ENCODE data around the gene TPST1.

The TPST1 gene

GRCh38 chr7:66181845-66182244 is 23.3 kb upstream of the TPST1 start:
- H3K27ac ChIP-seq: no peak overlapping the region
- no peaks in the 10 kb centered on the region for H3K27me3 ChIP-seq (ENCODE audit: control insufficient read depth, insufficient read depth, low read length)
- no peaks in the 10 kb centered on the region for H3K4me1 ChIP-seq
- no peak overlapping the region for H3K4me3 ChIP-seq (ENCODE audit: low read depth, low read length)
- H3K4me2 ChIP-seq (ENCODE audit: low read length): no peak overlapping the region
- H2AFZ ChIP-seq: no peak overlapping the region
- no peaks in the 10 kb centered on the region for H3K79me2 ChIP-seq
- H3K9ac ChIP-seq: no peak overlapping the region
- H3K36me3 ChIP-seq (ENCODE audit: control insufficient read depth, insufficient read depth, low read length): no peaks in the 10 kb centered on the region
- H3K9me3 ChIP-seq (ENCODE audit: control insufficient read depth, low read length): no peaks in the 10 kb centered on the region
- no peak for TF ChIP-seq CTCF (IDR thresholded peaks at IDR 0.05)

- Histone ChIP-seq H3K9ac (no peak overlapping the region), H2AFZ (no peak overlapping the region), H3K79me2 (no peaks in the 10 kb centered on the region), H3K4me1 (no peaks in the 10 kb centered on the region), H3K4me2 (ENCODE audit: low read length) (no peak overlapping the region), H3K27me3 (ENCODE audit: control insufficient read depth, insufficient read depth, low read length) (no peaks in the 10 kb centered on the region), H3K9me3 (ENCODE audit: control insufficient read depth, low read length) (no peaks in the 10 kb centered on the region), H3K36me3 (ENCODE audit: control insufficient read depth, insufficient read depth, low read length) (no peaks in the 10 kb centered on the region), H3K4me3 (ENCODE audit: low read depth, low read length) (no peak overlapping the region), H3K27ac (no peak overlapping the region)
- TF ChIP-seq CTCF (IDR thresholded peaks at IDR 0.05): no peak
Observed at GRCh38 chr7:66182920-66183319, 22.2 kb upstream of the TPST1 start.

- Histone ChIP-seq H3K9ac (no peak overlapping the region), H3K36me3 (ENCODE audit: control insufficient read depth, insufficient read depth, low read length) (no peaks in the 10 kb centered on the region), H3K9me3 (ENCODE audit: control insufficient read depth, low read length) (no peaks in the 10 kb centered on the region), H3K27ac (no peak overlapping the region), H3K4me3 (ENCODE audit: low read depth, low read length) (no peak overlapping the region), H2AFZ (no peak overlapping the region), H3K27me3 (ENCODE audit: control insufficient read depth, insufficient read depth, low read length) (no peaks in the 10 kb centered on the region), H3K4me2 (ENCODE audit: low read length) (no peak overlapping the region), H3K4me1 (no peaks in the 10 kb centered on the region), H3K79me2 (no peaks in the 10 kb centered on the region)
- no peak for TF ChIP-seq CTCF (IDR thresholded peaks at IDR 0.05)
Observed at GRCh38 chr7:66183700-66184099, 21.4 kb upstream of the TPST1 start.

- Histone ChIP-seq H3K27me3 (ENCODE audit: control insufficient read depth, insufficient read depth, low read length) (no peaks in the 10 kb centered on the region), H3K4me3 (ENCODE audit: low read depth, low read length) (no peak overlapping the region), H3K9ac (no peak overlapping the region), H3K79me2 (no peaks in the 10 kb centered on the region), H3K9me3 (ENCODE audit: control insufficient read depth, low read length) (no peaks in the 10 kb centered on the region), H3K27ac (no peak overlapping the region), H3K36me3 (ENCODE audit: control insufficient read depth, insufficient read depth, low read length) (no peaks in the 10 kb centered on the region), H3K4me2 (ENCODE audit: low read length) (no peak overlapping the region), H3K4me1 (no peaks in the 10 kb centered on the region), H2AFZ (no peak overlapping the region)
- no peak for TF ChIP-seq CTCF (IDR thresholded peaks at IDR 0.05)
Observed at GRCh38 chr7:66185680-66186187, 19.4 kb upstream of the TPST1 start.

GRCh38 chr7:66186991-66187390 is 18.1 kb upstream of the TPST1 start:
- no peak for TF ChIP-seq CTCF (IDR thresholded peaks at IDR 0.05)
- Histone ChIP-seq H3K9ac (no peak overlapping the region), H2AFZ (no peak overlapping the region), H3K27ac (no peak overlapping the region), H3K79me2 (no peaks in the 10 kb centered on the region), H3K36me3 (ENCODE audit: control insufficient read depth, insufficient read depth, low read length) (no peaks in the 10 kb centered on the region), H3K4me2 (ENCODE audit: low read length) (no peak overlapping the region), H3K4me3 (ENCODE audit: low read depth, low read length) (no peak overlapping the region), H3K9me3 (ENCODE audit: control insufficient read depth, low read length) (no peaks in the 10 kb centered on the region), H3K4me1 (no peaks in the 10 kb centered on the region), H3K27me3 (ENCODE audit: control insufficient read depth, insufficient read depth, low read length) (no peaks in the 10 kb centered on the region)

All from parathyroid adenoma (tissue), 2 donors.